Thyroid gland (tissue), 4 donors: ENCODE data around the gene IL1B. TPM values are rescaled to one million over a fixed set of nuclear protein-coding genes. Genes with fewer than 3 reads are reported as not detected.

Experiments
- DNase-seq, 2 donors: peaks; one replicate each; pipeline ENCODE4 v3.0.0-alpha.2; 2019
- H3K27ac ChIP-seq, 3 donors: fragments of 200-600 bp; sonication (generic); 1 replicate in 2 of 3; 2 replicates in 1 of 3; pipeline ENCODE4 v1.5.1; 2016 to 2019; ENCODE audit warnings: mild to moderate bottlenecking in 1 of 3, moderate library complexity in 1 of 3
- H3K27me3 ChIP-seq: fragments of 200-600 bp; sonication (generic); one replicate; pipeline ENCODE4 v1.5.1; 2019
- H3K36me3 ChIP-seq, 2 donors: fragments of 200-600 bp; sonication (generic); one replicate each; pipeline ENCODE4 v1.5.1; 2016 to 2019
- H3K4me1 ChIP-seq, 2 donors: fragments of 200-600 bp; sonication (generic); one replicate each; pipeline ENCODE4 v1.5.1; 2017 to 2019
- H3K4me3 ChIP-seq, 3 donors: fragments of 200-600 bp; sonication (generic); replicated peaks in 1 of 3; 1 replicate in 2 of 3; 2 replicates in 1 of 3; pipeline ENCODE4 v1.5.1; 2016; ENCODE audit warnings: mild to moderate bottlenecking in 1 of 3
- H3K9me3 ChIP-seq: fragments of 200-600 bp; sonication (generic); one replicate; pipeline ENCODE4 v1.5.1; 2017
- POLR2A ChIP-seq, 2 donors: fragments of 450-650 bp; IDR thresholded peaks; one replicate each; pipeline ENCODE4 v1.6.1; 2017; ENCODE audit warnings: antibody characterized with exemption in 2 of 2, mild to moderate bottlenecking in 2 of 2, moderate library complexity in 1 of 2
- WGBS, 2 donors: methylation state at CpG; one replicate each; pipeline ENCODE4 v1.1.5; 2017; 5-methylcytosine and 5-hydroxymethylcytosine counted together
- intact Hi-C: fragments of 100-400 bp; cut with DNase I; formaldehyde crosslinking; loops from one replicate; pipeline ENCODE4 v1.15.1; 2023
- total RNA-seq, 4 donors: library from RNA; depleted of rRNA; stranded (reverse); fragments of >200 nt; gene quantifications; one replicate each; pipeline ENCODE4 v1.2.3, GENCODE V29; 2016
- TF ChIP-seq, protein P1 (sequence below), 6 experiments: fragments of 200-600 bp in 3 of 6; fragments of 450-650 bp in 3 of 6; sonication (generic) in 3 of 6; IDR thresholded peaks; one replicate each; pipeline ENCODE4 v1.5.1; 2016 to 2019; ENCODE audit warnings: antibody characterized with exemption in 6 of 6, mild to moderate bottlenecking in 2 of 6, inconsistent platforms in 1 of 6, moderate library complexity in 1 of 6

The IL1B gene
- total RNA-seq, 4 donors from 2014 or later: 0.27 to 1.3 TPM; not detected in 2

DNA sequence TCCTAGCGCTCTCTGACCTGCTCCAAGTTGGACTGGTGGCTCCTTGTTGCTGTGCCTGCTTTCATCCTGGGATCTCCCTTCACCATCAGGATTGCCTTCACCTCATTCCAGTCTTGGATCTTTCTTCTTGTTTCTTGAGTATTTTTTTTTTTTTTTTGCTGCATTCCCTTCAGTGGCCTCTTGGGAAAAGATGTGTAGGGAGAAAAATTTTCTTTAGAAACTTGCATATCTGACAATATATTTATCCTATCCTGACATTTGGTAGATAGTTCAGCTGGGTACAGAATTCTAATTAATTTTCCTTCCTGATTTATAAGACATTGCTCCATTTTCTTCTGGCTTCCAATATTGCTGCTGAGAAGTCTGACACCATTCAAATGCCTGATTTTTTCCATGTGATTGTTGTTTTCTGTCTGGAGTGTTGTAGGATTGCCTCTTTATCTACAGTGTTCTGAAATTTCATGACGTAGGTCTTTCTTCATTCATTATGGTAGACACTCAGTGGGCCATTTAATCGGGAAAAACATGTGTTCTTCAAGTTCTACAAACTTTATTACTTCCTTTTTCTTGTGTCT, 29.3 kb downstream of the IL1B start:
- 92 to 94% methylated on average over 3 of the region's 3 CpGs for WGBS, 2 donors
- Histone ChIP-seq H3K4me1 (no peaks in the 10 kb centered on the region), H3K36me3 (no peaks in the 10 kb centered on the region), H3K27me3 (no peaks in the 10 kb centered on the region), H3K9me3 (no peaks in the 10 kb centered on the region), H3K27ac (no peak overlapping the region), H3K4me3 (no peak overlapping the region)
- no peak for DNase-seq
- TF ChIP-seq, protein P1, sequence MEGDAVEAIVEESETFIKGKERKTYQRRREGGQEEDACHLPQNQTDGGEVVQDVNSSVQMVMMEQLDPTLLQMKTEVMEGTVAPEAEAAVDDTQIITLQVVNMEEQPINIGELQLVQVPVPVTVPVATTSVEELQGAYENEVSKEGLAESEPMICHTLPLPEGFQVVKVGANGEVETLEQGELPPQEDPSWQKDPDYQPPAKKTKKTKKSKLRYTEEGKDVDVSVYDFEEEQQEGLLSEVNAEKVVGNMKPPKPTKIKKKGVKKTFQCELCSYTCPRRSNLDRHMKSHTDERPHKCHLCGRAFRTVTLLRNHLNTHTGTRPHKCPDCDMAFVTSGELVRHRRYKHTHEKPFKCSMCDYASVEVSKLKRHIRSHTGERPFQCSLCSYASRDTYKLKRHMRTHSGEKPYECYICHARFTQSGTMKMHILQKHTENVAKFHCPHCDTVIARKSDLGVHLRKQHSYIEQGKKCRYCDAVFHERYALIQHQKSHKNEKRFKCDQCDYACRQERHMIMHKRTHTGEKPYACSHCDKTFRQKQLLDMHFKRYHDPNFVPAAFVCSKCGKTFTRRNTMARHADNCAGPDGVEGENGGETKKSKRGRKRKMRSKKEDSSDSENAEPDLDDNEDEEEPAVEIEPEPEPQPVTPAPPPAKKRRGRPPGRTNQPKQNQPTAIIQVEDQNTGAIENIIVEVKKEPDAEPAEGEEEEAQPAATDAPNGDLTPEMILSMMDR (IDR thresholded peaks at IDR 0.05): no peak
- no peak for TF ChIP-seq POLR2A (IDR thresholded peaks at IDR 0.05)
- intact Hi-C loops: no loop called here

DNA sequence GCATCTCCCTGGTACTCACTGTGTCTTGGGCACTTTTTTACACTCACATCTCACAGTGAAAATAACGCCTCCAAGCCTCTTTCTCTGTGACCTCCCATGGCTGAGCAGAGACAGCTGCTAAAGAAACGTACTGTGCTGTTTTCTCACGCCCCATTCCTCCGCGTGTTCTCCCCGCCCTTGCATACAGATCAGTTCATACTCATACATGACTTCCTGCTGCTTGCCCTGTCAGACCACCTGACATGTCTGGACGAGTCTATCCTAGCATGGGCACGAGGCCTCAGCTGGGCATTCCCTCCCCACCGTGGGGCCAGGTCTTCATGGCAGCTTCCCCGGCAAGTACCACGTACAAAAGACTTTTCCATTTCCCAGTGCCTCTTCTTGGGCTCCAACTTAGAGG, 31.0 kb downstream of the IL1B start:
- no peak for TF ChIP-seq POLR2A (IDR thresholded peaks at IDR 0.05)
- TF ChIP-seq, protein P1 (IDR thresholded peaks at IDR 0.05): no peak
- H3K27ac ChIP-seq: no peak overlapping the region
- no peaks in the 10 kb centered on the region for H3K4me1 ChIP-seq
- intact Hi-C loops: no loop called here
- WGBS, 2 donors: 93 to 95% methylated on average over 11 of the region's 11 CpGs
- DNase-seq: no peak
- H3K4me3 ChIP-seq: no peak overlapping the region
- no peaks in the 10 kb centered on the region for H3K9me3 ChIP-seq
- no peaks in the 10 kb centered on the region for H3K36me3 ChIP-seq
- H3K27me3 ChIP-seq: no peaks in the 10 kb centered on the region

DNA sequence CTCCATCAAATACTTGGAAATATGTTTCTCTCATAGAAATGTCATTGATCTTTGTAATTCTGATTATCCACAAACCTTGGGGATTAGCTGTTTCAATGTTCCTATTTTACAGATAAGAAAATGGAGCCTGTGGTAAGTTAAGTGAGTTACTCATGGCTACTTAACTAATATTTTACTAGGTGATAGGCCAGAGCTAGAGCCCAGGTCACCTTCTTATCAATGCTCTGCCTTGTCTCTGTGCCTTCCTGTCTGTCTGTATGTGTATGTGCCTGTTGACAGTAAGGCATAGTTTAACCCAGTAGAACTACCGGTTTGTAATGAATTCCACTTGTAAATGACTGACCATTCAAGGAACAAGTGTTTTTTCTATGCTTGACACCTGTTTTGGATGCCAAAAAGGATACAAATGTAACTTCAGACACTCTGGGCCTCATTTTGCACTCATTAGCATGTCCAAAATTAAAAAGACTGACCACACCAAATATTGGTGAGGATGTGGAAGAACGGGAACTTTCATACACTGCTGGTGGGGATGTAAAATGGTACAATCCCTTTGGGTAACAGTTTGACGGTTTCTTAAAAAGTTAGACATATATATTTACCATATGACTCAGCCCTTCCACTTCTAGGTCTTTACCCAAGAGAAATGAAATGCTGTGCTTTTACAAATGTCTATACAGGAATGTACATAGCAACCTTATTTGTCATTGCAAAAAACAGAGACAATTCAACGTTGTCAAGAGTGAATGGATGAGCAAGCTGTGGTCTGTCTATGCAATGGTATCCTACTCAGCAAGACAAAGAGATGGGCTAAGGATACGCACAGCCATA, 32.7 kb downstream of the IL1B start:
- H3K27me3 ChIP-seq: no peaks in the 10 kb centered on the region
- H3K4me1 ChIP-seq: no peaks in the 10 kb centered on the region
- no peaks in the 10 kb centered on the region for H3K9me3 ChIP-seq
- H3K36me3 ChIP-seq: no peaks in the 10 kb centered on the region
- DNase-seq: no peak
- no peak overlapping the region for H3K4me3 ChIP-seq
- TF ChIP-seq POLR2A (IDR thresholded peaks at IDR 0.05): no peak
- TF ChIP-seq, protein P1 (IDR thresholded peaks at IDR 0.05): no peak
- 69 to 80% methylated on average over 5 of the region's 5 CpGs for WGBS, 2 donors
- intact Hi-C loops: no loop called here
- H3K27ac ChIP-seq: no peak overlapping the region

DNA sequence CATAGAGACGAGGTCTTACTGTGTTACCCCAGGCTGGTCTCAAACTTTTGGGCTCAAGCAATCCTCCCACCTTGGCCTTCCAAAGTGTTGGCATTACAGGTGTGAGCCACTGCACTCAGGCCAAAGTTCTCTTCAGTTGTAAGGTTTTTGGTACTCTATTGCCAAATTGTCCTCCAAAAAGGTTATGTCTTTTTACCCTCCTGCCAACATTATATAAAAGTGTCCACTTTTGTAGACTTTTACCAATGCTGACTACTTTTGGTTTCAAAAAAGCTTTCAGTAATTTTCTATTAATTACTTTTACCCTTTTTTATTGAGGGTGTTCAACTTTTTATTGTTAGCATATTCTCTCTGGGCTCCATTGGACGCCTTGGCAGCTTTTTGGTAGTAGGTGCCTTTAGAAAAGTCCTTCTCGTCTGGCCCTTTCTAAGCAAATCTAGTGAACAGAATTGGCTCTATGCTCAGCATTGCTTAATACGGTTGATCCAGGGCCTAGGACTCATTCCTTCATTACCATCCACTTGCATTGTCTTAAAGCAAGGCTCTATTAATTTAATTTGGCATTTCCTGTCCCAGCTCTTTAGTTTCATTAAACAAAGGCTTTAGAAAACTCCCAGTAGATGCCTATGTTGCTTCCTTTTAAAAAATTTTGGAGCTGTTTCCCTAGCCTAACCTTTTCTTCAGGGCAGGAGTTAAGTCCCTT, 35.5 kb downstream of the IL1B start:
- intact Hi-C loops: no loop called here
- 85 to 88% methylated on average over 4 of the region's 4 CpGs for WGBS, 2 donors
- TF ChIP-seq, protein P1 (IDR thresholded peaks at IDR 0.05): no peak
- no peak for TF ChIP-seq POLR2A (IDR thresholded peaks at IDR 0.05)
- Histone ChIP-seq H3K27ac (no peak overlapping the region), H3K27me3 (no peaks in the 10 kb centered on the region), H3K9me3 (no peaks in the 10 kb centered on the region), H3K36me3 (no peaks in the 10 kb centered on the region), H3K4me1 (no peaks in the 10 kb centered on the region), H3K4me3 (no peak overlapping the region)
- no peak for DNase-seq
